Dermis blood vessel endothelial cell (primary cell): ENCODE data around the gene ICA1. TPM values are rescaled to one million over a fixed set of nuclear protein-coding genes. Genes with fewer than 3 reads are reported as not detected.

ENCODE experiments used
- DNase-seq: peaks from one replicate; pipeline ENCODE4 v3.0.0; 2010
- total RNA-seq: library from RNA; depleted of rRNA; stranded (reverse); fragments of >200 nt; gene quantifications from 2 replicates; pipeline ENCODE4 v1.2.3, GENCODE V29; 2014

ICA1 gene
- total RNA-seq, 1 donor from 2014 or later: 55.8 TPM

DNA sequence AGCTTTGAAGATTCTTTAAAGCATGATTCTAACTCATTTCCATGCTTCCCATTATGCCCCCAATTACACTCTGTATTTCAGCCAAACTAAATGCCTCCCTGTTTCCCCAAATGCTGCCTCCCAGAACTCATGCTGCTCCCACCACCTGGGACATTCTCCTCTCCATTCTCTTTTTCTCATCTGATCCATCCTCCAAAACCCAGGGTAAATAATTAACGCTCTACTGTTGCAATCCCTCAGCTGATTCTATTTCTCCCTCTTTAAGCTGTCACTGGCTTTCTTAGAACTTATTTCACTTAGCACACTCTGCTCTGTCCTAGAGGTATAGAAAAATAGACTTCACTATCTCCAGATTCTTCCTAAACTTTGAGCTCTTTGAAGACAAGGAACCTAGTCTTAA, 104.7 kb downstream of the ICA1 start:
- DNase-seq: no peak

GRCh38 chr7:8155836-8156235, 106.1 kb downstream of the ICA1 start:
- no peak for DNase-seq

GRCh38 chr7:8154272-8154671, 107.7 kb downstream of the ICA1 start:
- DNase-seq: no peak

DNA sequence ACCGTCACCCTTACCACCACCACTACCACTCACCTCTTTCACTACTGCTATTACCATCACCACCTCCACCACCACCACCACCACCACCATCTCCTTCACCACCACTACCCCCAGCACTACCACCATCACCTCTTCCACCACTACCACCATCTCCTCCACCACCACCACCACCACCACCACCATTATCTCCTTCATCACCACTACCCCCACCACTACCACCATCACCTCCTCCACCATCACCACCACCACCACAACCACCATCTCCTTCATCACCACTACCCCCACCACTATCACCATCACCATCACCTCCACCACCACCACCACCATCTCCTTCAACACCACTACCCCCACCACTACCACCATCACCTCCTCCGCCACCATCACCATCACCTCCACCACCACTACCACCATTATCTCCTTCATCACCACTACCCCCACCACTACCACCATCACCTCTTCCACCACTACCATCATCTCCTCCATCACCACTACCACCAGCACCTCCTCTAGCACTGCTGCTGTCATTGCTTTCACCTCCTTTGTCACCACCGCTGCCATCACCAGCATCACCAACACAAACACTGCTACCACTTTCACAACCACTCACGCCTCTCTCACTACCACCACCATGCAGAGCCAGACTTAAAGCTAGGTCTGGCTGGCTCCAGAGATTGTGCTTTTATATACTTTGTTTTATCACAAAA, 109.3 kb downstream of the ICA1 start:
- DNase-seq: no peak

- DNase-seq: no peak
Observed at GRCh38 chr7:8151161-8151725, 110.7 kb downstream of the ICA1 start.

DNA sequence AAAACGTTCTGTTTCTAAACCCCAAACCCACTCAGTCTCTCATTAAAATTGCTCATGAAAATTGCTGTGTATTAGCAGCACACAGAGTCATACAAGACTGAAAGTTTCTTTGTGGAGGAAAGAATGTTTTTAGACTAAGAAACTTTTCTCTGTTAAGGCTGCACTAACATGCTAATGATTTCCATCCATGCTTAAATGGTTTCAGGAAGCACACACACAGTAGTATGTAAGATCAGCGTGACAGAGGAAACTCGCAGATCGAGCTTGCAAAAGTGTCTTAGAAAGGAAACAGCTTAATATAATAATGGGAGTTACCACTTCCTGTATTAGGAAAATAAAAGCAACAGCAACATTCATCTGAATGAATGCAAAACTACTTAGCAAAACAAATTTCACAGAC, 112.7 kb downstream of the ICA1 start:
- DNase-seq: peak; percentile 68

DNA sequence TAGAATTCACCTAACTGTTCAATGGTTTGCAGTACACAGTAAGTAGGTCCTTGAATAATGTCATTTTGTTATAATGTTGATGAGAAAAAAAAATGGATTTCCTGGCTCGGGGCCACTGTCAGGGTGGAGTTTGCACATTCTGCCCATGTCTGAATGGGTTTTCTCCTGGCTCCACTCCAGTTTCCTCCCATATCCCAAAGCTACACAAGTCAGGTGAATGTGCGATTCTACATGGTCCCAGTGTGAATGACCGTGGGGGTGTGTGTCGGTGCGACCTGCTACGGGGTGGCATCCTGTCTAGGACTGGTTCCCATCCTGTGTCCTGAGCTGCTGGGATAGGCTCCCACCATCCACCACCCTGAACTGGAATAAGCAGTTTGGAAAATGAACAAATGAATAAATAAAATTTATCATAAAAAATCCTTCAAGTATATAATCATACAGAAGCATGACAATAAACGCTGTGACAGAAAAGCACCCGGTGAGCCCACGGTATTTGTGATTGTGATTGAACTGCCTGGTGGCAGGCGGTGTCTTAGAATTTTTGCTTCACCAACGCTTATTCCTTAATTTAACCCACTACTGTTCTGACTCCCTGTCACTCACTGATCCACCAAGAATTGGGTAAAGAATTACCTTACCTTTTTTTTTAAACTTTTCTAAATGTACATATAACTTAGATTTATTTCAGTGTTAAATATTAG, 114.1 kb downstream of the ICA1 start:
- peak; percentile 26 for DNase-seq

GRCh38 chr7:8146788-8147413, 115.1 kb downstream of the ICA1 start:
- no peak for DNase-seq

- no peak for DNase-seq
Observed at GRCh38 chr7:8146106-8146787, 115.7 kb downstream of the ICA1 start.

DNA sequence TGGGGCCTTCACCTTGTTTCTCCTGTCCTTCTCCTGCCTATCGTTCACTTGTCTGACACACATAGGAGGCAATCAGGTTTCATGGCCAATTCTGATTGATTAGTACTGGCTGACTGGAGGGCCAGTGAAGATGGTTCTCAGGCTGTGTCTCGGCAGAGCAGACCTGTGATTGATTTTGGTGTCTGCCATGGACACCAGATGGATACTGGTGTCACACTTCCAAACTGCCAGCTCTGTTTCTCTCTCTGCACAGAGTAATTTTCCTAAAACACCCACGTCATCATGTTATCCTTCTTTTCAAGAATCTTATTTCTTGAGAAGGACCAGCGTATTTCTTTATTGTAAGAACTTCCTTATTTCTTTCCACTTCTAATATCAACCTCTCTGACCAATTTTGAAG, 117.1 kb downstream of the ICA1 start:
- DNase-seq: no peak

- no peak for DNase-seq
Observed at GRCh38 chr7:8143151-8143874, 118.7 kb downstream of the ICA1 start.

- no peak for DNase-seq
Observed at GRCh38 chr7:8142477-8142876, 119.5 kb downstream of the ICA1 start.

DNA sequence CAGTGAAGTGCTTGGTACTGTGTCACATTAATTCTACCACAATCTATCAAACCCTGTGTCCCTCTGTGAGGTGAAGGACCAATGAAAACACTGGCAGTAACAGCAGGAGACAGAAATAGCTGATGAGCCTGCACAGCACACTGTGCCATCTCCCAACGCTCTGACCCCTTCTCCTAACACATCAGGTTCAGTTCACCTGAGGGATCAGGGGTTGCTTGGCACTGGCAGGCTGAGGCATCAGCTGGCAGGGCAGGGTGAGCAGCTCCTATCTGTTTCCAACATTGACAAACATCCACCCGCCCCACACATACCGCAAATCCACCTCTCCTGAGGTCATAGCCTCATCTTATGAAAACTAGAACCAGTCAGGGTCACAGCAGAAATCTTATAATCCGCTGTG, 120.9 kb downstream of the ICA1 start:
- DNase-seq: no peak

GRCh38 chr7:8136051-8136730, 125.8 kb downstream of the ICA1 start:
- DNase-seq: no peak

GRCh38 chr7:8135417-8135816, 126.5 kb downstream of the ICA1 start:
- DNase-seq: no peak

DNA sequence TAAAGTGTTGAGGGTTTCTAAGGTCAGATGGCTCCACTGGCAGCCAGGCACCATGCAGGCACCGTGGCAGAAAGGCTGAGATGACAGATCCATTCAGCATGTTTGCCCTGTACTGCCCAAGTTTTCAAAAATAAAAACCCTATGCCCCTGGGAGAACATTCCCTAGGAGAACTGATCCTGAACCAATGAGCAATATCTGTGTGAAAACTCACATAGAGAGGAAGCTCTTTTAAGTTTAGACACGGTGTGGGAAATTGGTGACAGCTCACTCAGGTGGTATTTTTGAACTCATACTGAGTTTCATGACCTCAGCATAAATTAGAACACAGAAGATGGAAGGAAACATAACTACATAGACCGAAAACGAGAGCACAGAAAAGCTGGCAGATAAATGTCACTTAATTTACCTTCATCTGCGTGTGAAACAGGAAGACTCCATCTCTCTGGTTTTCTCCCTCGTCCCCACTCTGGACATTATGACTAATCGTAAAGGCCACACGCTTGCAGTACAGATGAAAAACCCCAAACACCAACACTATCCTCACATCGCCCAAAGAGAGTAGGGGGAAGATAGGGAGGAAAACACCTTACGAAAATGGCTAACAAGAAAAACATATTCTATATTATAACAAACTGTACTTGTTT, 127.8 kb downstream of the ICA1 start:
- no peak for DNase-seq

DNA sequence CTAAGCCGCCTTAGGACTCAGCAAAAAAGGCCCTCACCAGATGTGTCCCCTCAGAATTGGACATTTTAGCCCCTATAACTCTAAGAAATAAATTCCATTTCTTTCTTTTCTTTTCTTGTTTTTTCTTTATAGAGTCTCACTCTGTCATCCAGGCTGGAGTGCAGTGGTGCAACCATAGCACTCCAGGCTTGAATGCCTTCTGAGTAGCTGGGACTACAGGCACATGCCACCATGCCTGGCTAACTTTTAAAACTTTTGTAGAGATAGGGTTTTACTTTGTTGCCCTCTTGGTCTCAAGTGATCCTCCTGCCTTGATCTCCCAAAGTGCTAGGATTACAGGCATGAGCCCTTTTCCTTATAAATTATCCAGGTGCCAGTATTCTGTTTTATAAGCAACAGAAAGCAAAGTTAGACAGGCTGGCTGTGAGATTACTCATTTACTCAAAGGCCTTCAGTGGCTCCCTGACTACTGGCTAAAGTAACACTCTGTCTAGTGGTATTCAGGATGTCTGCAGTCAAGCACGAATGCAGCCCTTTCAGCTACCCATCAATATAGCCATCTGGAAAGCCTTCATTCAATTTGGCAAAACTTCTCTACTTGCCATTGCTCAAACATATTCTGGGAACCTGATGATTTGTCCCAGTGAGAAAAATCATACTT, 128.6 kb downstream of the ICA1 start:
- no peak for DNase-seq

DNA sequence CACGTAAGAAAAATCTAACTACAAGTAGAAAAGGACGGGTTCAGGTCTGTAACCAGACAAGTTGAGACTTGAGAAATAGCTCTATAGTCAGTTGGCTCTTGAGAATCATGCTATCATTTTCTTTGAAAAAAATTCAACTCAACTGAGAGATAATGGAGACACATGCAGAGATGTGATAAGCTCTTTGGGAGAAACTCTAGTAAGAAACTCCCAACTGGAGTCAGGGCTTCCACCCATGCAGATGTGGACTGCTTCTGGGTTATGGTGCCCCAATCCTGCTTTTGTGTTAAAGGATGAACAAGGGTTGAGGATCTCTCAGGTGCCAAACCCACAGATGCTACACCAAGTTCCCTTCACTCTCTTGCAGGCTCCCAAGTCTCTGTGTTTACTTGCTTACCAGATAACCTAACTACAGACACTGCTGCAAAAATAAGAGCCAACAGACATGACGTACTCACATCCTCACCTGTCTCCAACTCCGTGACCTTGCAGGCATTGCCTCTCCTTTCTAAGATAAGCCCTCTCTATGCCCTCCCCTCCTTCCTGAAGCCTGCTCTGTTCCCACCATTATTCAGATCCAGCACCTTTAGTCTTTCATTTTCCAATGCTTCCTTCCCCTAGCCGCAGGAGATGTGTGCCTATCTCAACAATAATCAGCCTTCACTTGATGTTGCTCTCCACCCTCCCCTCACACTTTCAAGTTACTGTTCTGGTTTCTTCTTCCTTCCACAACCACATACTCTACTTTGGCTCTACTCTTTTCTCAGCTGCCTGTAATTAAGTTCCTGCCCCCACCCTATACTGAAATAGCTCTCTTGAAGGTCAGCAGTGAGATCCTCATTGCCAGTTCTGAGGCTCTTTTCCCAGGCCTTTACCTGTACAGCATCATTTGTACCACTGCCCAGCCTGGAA, 130.0 kb downstream of the ICA1 start:
- DNase-seq: no peak

DNA sequence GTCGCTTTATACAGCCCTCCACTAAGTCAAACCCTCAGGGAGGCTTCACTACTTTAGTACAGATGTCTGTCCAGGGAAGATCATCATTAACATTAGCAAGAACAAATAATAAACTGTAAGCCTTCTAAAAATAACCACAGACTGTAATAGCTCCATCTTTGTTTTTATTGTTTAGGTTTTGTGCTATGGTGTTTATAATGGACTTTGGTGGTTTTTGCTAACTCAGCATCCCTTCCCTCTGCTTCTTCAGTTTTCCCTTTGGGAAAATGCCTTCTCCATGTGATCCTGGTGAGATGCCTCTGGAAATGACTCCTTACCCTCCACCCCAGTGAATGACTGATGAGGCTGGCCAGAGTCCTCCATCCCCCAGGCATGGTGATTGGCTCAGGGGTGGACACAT, 131.3 kb downstream of the ICA1 start:
- no peak for DNase-seq

DNA sequence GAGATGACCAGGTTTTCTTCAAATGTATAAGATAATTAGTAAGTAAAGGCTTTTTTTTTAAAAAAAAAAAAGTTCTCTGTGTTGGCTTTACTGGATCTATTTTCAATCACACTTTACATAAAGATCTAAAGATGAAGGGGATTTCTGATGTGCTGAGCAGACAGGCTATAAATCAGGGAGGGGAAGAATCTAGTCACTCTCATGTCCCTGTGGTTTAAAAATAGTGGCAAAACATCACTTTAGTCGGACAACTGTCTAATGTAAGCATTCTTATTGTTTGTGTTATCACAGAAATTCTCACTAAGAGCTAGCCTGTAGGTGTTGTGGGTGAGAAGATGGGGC, 132.7 kb downstream of the ICA1 start:
- no peak for DNase-seq
